GM19463 (cell line): Measurements from ENCODE around the gene SPATS2.

ENCODE experiments used
- ATAC-seq: cut with Tn5 transposase; IDR thresholded peaks from one replicate; pipeline ENCODE4 v1.9.1; 2021; ENCODE audit warnings: mild to moderate bottlenecking, moderate library complexity; ENCODE audit not compliant: unreplicated experiment

SPATS2 gene

DNA sequence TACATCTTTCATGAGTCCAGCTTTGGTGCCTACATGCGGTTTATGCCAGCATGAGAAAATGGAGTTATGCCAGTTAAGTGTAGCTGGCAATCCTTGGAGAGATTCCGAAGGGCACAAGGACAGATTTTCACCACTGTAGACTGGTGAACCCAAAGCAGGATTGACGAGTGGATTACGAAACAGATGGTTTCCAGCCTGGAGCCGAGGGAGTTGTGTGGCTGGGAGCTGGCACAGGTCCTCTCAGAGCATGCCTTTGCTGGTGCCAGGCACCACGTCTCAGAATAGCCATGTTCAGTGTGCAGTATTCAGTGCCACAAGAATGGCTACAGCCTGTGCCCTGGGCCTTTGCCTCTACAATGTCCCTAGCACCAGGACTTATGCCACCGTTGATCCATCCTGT is 184.8 kb downstream of the SPATS2 start:
- no peak for ATAC-seq

DNA sequence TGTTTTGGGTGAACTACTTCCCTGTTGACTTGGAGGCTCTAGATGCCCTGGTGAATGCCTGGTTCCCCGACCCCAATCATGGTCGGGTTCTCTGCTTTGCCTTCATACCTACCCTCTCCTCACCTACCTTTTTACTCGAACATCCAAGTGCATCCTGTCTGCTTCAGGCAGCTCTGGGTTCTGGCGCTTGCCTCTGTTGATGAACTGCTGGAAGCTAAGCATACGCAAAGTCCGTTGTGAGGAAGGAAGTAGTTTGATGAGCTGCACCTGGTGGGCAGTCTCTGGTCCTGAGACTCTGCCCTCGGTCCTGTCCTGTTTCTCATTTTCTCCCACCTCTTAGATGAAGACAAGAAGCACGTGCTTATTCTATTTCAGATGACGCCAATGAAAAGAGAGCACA is 185.2 kb downstream of the SPATS2 start:
- no peak for ATAC-seq

DNA sequence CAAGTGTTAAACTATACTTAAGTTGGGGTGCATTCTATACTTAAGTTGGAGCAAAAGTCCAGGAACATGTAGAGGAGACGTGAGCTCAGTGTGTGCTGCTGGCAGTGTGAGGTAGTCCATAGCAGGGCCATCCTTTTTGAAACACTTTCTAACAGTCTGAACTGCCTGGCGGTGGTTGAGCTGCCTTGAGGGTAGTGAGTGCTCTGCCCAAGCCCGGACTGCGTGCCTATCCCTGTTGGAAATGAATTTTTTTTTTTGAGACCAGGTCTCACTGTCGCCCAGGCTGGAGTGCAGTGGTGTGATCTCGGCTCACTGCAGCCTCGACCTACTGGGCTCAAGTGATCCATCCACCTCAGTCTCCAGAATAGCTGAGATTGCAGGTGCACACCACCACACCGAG is 185.6 kb downstream of the SPATS2 start:
- no peak for ATAC-seq

GRCh38 chr12:49553512-49554088 is 186.3 kb downstream of the SPATS2 start:
- ATAC-seq: no peak

- no peak for ATAC-seq
These were observed 187.0 kb downstream of the SPATS2 start for GRCh38 chr12:49554266-49554665.

- ATAC-seq: no peak
These were observed 188.5 kb downstream of the SPATS2 start for GRCh38 chr12:49555631-49556390.

GRCh38 chr12:49556391-49557186 is 189.3 kb downstream of the SPATS2 start:
- ATAC-seq: no peak

GRCh38 chr12:49557187-49557916 is 190.1 kb downstream of the SPATS2 start:
- ATAC-seq: no peak

GRCh38 chr12:49557917-49558215 is 190.6 kb downstream of the SPATS2 start:
- ATAC-seq: no peak

GRCh38 chr12:49558526-49558925 is 191.3 kb downstream of the SPATS2 start:
- no peak for ATAC-seq

DNA sequence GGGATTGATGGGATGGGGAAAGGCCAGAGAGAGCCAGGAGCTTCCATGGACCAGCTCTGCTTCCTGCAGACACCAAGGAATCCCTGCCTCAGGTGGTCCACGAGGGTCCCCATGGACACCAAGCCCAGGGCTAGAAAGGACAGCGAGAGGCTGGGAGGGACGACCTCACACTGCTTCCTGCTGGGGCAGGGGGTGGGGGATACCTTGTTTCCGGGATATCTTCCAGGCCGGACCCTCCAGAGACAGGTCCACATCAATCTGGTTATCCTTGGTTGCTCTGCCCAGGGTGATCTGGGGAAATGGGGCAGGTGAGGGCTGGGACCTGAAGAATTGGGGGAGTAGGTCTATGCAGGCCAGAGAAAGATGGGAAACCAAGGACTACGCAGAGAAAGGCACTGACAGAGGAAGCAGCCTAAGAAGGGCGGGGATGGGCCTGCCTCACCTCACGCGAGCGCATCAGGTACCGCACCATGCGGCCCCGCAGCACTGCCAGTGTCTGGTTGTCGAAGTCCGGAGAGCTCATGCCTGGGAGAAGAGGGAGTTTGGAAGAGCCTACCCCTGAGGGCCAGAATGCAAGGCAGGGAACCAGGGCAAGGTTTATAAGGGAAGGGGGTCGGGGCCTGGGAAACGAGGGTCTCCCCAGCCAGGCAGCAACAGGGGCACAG is 191.9 kb downstream of the SPATS2 start:
- no peak for ATAC-seq

- ATAC-seq: no peak
These were observed 193.4 kb downstream of the SPATS2 start for GRCh38 chr12:49560695-49561094.

- no peak for ATAC-seq
These were observed 195.0 kb downstream of the SPATS2 start for GRCh38 chr12:49562233-49562632.

DNA sequence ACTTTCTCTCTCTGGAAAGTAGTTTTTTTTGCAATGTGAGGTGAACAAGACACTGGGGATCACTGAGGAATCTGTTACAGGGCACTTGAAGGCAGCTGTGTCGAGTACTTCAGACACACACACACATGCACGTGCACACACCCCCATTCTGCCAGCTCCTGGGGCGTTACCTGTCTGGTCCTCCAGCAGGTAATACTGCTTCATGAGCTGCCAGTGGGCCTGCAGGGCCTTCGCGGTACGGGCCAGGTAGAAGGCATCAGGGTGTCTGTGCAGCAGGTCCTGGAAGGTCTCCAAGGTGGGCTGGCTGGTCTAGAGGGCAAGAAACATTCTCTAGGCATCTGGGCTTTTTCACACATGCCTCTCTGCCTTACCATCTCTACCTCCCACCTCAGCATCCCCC is 195.6 kb downstream of the SPATS2 start:
- no peak for ATAC-seq

GRCh38 chr12:49563951-49564685 is 196.9 kb downstream of the SPATS2 start:
- no peak for ATAC-seq

GRCh38 chr12:49564686-49565405 is 197.6 kb downstream of the SPATS2 start:
- ATAC-seq: no peak

- no peak for ATAC-seq
These were observed 198.4 kb downstream of the SPATS2 start for GRCh38 chr12:49565406-49566265.

DNA sequence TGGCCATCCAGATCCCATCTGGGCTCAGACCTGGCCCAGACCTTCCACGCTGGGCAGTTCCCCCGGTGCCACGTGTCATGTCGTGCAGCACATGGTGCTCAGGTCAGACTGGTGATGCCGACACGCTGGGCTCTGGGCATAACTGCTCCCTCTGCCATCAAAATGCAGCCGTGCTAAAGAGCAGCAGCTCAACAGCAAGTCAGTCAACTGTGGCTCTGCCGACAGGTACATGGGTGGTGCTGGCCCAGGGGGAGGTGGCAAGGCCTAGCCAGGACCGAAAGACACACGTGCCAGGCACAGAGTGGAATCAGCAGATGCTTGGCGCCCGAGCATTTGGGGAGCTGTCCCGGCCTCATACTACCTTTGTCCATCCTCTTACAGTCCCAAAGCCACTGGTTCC is 199.1 kb downstream of the SPATS2 start:
- ATAC-seq: no peak

GRCh38 chr12:49567302-49567610 is 200.0 kb downstream of the SPATS2 start:
- ATAC-seq: no peak
